Activated T-cell treated with anti-CD3 and anti-CD28 coated beads, Interleukin-2, amount 50 U/mL, for 4 hours (primary cell): Measurements from ENCODE around the gene FAM216B. TPM values are rescaled to one million over a fixed set of nuclear protein-coding genes. Genes with fewer than 3 reads are reported as not detected.
A peak's percentile ranks its signal among the peaks of the same experiment; 100 is the strongest.
"Not testable (repeated sequence)": the region's sequence is repeated elsewhere in the genome, so short reads cannot be mapped to it uniquely, and the experiment has no call there.

Experiments
- ATAC-seq, 2 donors: fragments of 200-7000 bp; cut with Tn5 transposase; one replicate each; pipeline ENCODE4 v1.10.0; 2021
- DNase-seq: peaks from one replicate; pipeline ENCODE4 v3.0.0-alpha.2; 2020
- H3K27me3 Mint-ChIP-seq: one replicate; pipeline ENCODE4 v1.8.0; 2021; ENCODE audit warnings: low read depth, mixed read lengths
- H3K36me3 Mint-ChIP-seq: one replicate; pipeline ENCODE4 v1.8.0; 2022; ENCODE audit warnings: mixed read lengths; ENCODE audit not compliant: insufficient read depth
- H3K4me1 Mint-ChIP-seq: one replicate; pipeline ENCODE4 v1.8.0; 2021; ENCODE audit warnings: low read depth, mixed read lengths
- H3K4me3 Mint-ChIP-seq: one replicate; pipeline ENCODE4 v1.8.0; 2021; ENCODE audit warnings: mild to moderate bottlenecking, moderate library complexity, mixed read lengths
- H3K9me3 Mint-ChIP-seq: one replicate; pipeline ENCODE4 v1.8.0; 2021; ENCODE audit warnings: mixed read lengths
- total RNA-seq, 3 donors: library from RNA; stranded (reverse); gene quantifications; one replicate each; pipeline ENCODE4 v1.2.1, GENCODE V29; 2021

Gene FAM216B
- total RNA-seq, 3 donors from 2014 or later = not detected

DNA sequence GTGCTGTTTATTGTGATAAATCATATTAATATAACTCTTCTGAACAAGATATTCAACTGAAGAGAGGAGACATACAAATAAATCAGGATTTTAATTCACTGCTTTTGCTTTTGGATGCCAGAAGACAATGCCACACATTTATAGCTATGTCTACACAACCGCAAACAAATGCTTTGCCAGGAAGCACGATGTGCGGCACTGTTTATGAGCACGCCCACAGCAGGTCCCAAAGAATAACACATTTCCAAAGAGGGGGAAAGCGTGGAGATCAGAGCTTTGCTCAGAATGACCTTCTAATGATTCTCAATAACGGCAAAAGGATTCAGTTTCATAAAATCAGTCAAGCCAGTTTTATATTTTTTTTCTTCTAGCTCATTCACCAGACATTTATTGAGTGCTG is 16.7 kb downstream of the FAM216B start:
- DNase-seq (no peak), ATAC-seq (no peak)
- Mint-ChIP-seq H3K27me3 (peaks cover 19% of the 10 kb centered on the region), H3K4me3 (no peak overlapping the region), H3K36me3 (no peaks in the 10 kb centered on the region), H3K9me3 (no peaks in the 10 kb centered on the region), H3K4me1 (no peaks in the 10 kb centered on the region)

DNA sequence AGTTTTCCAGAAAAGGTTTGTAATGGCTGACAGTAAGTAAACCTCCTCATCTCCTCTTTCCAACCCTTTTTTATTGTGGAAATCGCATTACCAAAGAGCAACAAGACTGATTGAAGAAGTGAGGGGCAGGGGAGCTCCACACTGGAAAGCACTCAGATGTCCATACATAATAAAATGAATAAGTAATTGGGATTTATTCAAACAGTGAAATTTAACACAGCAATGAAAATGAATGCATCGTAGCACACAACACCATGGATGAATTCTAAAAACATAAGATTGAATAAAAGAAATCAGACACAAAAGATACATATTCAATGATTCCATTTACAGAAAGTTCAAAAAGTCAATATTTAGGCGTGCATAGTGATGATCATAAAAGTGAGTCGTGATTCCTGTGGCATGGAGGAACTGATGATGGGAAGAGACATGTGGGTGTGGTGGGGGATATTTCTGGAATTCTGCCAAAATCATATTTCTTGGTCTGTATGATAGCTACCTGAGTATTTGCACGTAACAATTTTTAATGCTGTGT is 18.8 kb downstream of the FAM216B start:
- no peak for ATAC-seq
- Mint-ChIP-seq H3K9me3 (no peaks in the 10 kb centered on the region), H3K4me3 (no peak overlapping the region), H3K27me3 (peaks cover 11% of the 10 kb centered on the region), H3K36me3 (no peaks in the 10 kb centered on the region), H3K4me1 (no peaks in the 10 kb centered on the region)
- DNase-seq = no peak

DNA sequence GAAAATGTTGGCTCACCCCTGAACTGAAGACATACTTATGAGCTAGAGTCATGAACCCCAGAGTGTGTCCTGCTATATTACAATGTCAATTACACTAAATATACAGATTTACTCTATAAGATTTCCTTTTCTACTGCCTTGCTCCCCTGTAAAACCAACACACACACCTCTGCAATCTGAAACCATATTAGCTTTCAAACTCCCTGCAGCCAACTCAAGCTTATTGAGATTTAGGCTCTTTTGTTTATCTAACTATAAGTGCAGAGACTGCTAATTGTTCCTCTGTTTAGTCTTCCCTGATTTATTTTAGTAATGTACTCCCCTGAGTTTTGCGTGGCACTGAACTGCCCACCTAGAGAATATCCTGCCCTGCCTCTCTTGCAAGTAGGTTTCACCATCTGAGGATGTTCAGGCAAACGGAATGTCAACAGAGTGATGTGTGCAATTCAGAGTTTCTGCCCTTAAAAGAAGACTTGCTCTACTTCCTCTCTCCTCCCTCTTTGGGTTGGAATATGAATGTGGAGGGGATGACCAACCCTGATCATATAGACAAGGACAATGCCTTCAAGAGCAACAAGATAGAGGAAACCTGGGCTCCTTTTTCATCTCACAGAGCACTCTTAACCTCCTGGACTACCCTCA is 22.3 kb downstream of the FAM216B start:
- Mint-ChIP-seq H3K9me3 (no peaks in the 10 kb centered on the region), H3K36me3 (no peaks in the 10 kb centered on the region), H3K4me3 (no peak overlapping the region), H3K27me3 (peaks cover 5% of the 10 kb centered on the region), H3K4me1 (no peaks in the 10 kb centered on the region)
- ATAC-seq = no peak
- no peak for DNase-seq

DNA sequence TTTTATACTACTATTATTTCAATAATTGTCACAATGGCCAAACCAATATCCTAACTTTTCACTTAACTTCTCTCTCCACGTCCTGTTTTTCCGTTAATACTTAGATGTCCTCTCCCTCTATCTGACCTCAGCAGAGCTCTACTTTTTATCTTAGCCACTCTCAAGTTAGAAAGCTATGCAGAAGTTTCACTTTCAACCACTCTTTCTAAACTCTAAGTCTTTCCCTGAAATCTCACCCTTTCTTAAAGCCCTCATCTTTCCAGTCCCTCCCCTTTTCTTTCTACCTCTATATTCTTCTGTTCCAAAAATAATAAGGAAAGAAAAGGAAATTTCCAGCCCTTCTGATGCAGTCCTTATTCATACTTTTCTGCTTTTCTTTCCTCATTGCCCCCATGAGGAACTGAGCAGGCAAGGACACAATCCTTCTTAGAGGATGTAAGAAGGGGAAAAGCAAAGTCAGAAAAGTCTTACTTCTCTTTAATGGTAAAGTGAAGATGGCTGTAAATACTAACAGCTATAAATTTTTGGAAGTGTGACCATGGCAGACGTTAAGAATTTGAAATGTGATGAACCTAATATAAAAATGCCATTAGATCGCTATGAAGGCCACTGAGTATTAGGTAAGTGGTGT is 23.0 kb downstream of the FAM216B start:
- DNase-seq (no peak), ATAC-seq (no peak)
- Mint-ChIP-seq H3K9me3 (no peaks in the 10 kb centered on the region), H3K27me3 (peaks cover 8% of the 10 kb centered on the region), H3K36me3 (no peaks in the 10 kb centered on the region), H3K4me3 (no peak overlapping the region), H3K4me1 (no peaks in the 10 kb centered on the region)

DNA sequence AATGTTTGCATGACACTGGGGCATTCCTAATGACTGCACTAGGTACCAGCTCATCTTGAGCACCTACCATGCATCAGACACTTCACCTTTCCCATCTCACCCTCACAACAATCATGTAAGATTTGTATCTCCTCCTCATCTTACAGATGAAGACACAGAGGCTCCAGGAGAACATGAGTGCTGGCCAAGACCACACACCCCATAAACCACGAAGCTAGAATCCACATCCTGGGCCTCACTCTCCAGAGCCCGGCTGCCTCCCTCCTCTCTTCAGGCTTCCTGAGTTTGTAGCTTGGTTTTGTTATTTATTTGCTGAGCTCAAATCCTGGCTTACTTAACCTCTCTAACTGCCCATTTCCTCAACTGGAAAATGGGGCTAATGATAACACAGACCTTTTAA is 25.9 kb downstream of the FAM216B start:
- ATAC-seq = no peak
- no peak for DNase-seq
- H3K36me3 Mint-ChIP-seq = no peaks in the 10 kb centered on the region
- no peak overlapping the region for H3K4me3 Mint-ChIP-seq
- no peaks in the 10 kb centered on the region for H3K9me3 Mint-ChIP-seq
- peaks cover 18% of the 10 kb centered on the region for H3K27me3 Mint-ChIP-seq
- no peaks in the 10 kb centered on the region for H3K4me1 Mint-ChIP-seq

DNA sequence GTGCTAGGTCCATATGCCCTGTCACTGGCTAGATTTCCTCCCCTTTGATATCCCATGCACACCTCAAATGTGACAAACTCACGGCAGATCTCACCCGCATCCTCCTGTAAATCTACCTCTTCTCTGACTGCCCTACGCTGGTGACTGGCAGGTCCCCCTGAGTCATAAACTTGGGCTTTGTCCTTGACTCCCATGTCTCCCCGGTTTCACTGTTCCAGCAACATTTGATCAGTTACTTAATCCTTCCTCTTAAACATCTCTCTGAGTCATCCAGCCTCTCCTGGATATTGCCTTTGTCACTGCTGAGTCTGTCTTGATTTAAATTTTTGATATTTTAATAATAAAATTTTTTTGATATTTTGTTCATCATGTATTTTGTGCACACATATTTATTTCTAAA is 26.5 kb downstream of the FAM216B start:
- Mint-ChIP-seq H3K9me3 (no peaks in the 10 kb centered on the region), H3K4me1 (no peaks in the 10 kb centered on the region), H3K4me3 (no peak overlapping the region), H3K36me3 (no peaks in the 10 kb centered on the region), H3K27me3 (peaks cover 18% of the 10 kb centered on the region)
- ATAC-seq (no peak), DNase-seq (no peak)

DNA sequence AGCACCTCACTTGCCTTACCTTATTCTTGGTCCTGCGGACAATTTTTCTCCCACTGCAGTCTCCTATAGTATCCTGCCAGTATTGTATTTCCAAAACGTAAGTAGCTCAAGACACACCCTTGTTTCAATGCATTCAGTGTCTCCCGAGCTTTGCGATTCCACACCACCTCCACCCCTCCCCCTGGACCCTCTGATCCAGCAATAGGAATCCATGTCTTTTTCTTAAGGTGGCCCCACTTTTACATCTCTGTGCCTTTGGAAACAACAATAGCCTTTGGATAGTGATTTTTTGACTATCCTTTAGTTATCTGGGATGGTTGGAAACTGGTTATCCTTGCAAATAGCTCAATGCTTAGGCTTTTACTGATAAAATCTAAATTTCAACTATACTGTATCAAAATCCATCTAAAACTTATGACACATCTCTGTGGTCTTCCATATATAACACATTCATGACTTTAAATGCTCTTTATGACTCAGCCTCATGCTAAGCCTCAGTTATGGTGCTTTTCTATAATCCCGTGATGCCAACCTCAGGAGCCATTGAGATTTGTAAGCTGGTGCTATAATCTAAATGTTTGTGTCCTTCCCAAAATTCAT is 27.1 kb downstream of the FAM216B start:
- ATAC-seq (peak; percentile 66 to 75), DNase-seq (no peak)
- Mint-ChIP-seq H3K4me3 (no peak overlapping the region), H3K4me1 (no peaks in the 10 kb centered on the region), H3K36me3 (no peaks in the 10 kb centered on the region), H3K27me3 (peaks cover 21% of the 10 kb centered on the region), H3K9me3 (no peaks in the 10 kb centered on the region)

DNA sequence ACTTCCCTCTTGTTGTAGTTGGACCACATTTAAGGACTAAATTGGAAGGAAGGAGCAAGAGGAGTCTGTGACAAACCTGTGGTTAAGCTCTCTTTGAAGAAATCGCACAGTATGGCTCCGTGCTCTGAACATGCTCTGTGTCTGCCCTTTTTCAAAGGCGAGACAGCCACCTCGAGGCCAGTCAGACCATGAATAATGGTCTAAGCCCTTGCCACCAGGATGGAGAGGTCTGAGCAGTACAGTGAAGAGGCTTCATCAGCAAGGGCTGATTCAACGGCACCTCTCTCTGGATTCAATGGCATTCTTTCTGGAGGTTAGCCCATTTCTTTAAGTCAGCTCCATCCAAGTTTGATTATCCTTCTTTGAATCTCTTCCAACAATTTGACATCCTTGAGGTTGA is 30.9 kb downstream of the FAM216B start:
- no peaks in the 10 kb centered on the region for H3K4me1 Mint-ChIP-seq
- ATAC-seq = no peak
- DNase-seq = no peak

DNA sequence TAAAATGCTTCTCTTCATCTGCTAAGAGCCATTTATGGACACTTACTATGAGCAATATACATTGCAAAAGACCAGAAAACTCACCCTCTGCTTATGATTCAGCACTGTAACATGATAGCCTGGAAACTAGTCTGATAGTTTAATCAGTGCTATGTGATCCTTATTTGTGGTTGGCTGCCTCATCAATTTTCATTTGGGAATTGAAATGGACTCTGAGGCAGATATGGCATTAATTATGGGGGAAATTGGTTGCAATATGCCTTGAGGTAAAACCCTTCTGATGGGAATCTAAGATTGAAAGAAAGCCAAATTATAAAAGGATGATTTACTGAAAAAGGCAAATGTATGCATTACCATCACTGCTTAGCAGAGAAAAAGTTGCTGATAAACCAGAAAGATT is 33.5 kb downstream of the FAM216B start:
- H3K4me3 Mint-ChIP-seq = no peak overlapping the region
- peaks cover 3% of the 10 kb centered on the region for H3K9me3 Mint-ChIP-seq
- no peak for DNase-seq
- H3K36me3 Mint-ChIP-seq = peaks cover 3% of the 10 kb centered on the region
- peaks cover 31% of the 10 kb centered on the region for H3K27me3 Mint-ChIP-seq
- no peaks in the 10 kb centered on the region for H3K4me1 Mint-ChIP-seq
- no peak for ATAC-seq

More for the DNA sequence above, 30.9 kb downstream of the FAM216B start:
- Mint-ChIP-seq H3K36me3 (peaks cover 2% of the 10 kb centered on the region), H3K27me3 (peaks cover 35% of the 10 kb centered on the region), H3K9me3 (no peaks in the 10 kb centered on the region), H3K4me3 (no peak overlapping the region)

DNA sequence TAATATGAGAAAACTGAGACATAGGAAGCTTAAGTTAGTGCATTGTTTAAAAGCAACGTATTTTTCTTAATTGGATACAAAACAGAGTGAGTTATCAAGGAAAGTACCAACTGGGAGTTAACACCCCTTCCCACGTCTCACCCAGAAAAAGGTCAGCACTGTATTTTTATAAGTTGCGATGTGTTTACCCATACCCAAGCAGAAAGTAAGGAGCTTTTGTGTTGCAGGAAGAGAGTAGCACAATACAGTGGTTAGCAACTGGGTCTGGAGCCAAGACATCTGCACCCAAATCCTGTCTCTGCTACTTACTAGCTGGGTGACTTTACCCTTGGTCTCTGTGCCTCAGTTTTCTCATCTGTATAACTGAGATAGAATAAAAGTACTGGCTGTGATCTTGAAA is 34.3 kb downstream of the FAM216B start:
- no peaks in the 10 kb centered on the region for H3K4me1 Mint-ChIP-seq
- H3K36me3 Mint-ChIP-seq = peaks cover 3% of the 10 kb centered on the region
- H3K4me3 Mint-ChIP-seq = no peak overlapping the region
- no peak for ATAC-seq
- H3K27me3 Mint-ChIP-seq = peaks cover 29% of the 10 kb centered on the region
- DNase-seq = no peak
- H3K9me3 Mint-ChIP-seq = peaks cover 3% of the 10 kb centered on the region

DNA sequence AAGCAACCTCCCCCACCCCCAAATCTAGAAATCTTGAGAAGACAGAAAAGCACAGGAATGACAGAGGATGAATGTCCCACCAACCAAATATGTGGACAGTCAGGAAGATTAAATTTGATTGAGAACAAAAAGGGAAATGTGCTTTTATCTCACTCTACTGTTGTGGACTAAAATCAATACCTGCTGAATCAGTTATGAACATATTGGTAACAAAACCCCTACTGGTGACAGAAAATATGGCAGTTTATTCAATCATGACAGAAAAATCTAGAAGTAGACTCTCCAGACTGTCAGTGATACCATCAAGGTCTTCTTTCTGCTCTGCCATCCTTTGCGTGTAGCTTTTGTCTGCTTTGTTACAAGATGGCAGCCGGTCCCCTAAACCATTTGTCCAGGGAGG is 35.2 kb downstream of the FAM216B start:
- H3K36me3 Mint-ChIP-seq = peaks cover 3% of the 10 kb centered on the region
- DNase-seq = no peak
- H3K4me1 Mint-ChIP-seq = no peaks in the 10 kb centered on the region
- peaks cover 3% of the 10 kb centered on the region for H3K9me3 Mint-ChIP-seq
- peaks cover 23% of the 10 kb centered on the region for H3K27me3 Mint-ChIP-seq
- H3K4me3 Mint-ChIP-seq = no peak overlapping the region
- no peak for ATAC-seq

DNA sequence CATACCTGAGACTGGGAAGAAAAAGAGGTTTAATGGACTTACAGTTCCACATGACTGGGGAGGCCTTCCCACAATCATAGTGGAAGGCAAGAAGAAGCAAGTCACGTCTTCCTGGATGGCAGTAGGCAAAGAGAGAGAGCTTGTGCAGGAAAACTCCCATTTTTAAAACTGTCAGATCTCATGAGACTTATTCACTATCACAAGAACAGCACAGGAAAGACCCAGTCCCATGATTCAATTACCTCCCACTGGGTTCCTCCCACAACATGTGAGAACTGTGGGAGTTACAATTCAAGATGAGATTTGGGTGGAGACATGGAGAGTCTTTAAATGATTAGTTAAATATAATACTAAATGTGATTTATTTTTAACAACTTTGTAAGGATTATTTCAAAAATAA is 38.3 kb downstream of the FAM216B start:
- not testable (repeated sequence) for ATAC-seq, H3K4me3 Mint-ChIP-seq, H3K36me3 Mint-ChIP-seq, H3K9me3 Mint-ChIP-seq, H3K4me1 Mint-ChIP-seq, DNase-seq
- H3K27me3 Mint-ChIP-seq = peaks cover 14% of the 10 kb centered on the region

DNA sequence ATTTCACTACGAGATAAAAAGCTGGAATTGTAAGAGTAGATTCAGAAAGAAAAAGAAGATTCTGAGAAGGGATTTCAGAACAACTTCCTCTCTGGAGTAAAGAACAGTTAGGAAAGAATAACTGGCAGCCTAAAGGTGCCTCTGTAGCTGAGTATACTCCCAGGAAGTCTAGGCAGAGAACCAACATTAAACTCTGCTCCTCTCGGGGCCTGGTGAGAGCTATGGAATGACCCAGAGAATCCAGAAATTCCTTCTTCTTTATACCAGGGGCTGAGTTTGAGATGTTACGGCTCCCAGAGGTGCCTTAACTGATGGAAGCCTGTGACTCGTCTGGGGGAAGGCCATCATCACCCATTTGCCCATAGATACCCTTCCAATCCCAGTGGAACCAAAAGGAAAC is 39.1 kb downstream of the FAM216B start:
- no peaks in the 10 kb centered on the region for H3K4me1 Mint-ChIP-seq
- no peak for ATAC-seq
- peaks cover 12% of the 10 kb centered on the region for H3K27me3 Mint-ChIP-seq
- peaks cover 2% of the 10 kb centered on the region for H3K36me3 Mint-ChIP-seq
- peaks cover 3% of the 10 kb centered on the region for H3K9me3 Mint-ChIP-seq
- no peak overlapping the region for H3K4me3 Mint-ChIP-seq
- DNase-seq = no peak

DNA sequence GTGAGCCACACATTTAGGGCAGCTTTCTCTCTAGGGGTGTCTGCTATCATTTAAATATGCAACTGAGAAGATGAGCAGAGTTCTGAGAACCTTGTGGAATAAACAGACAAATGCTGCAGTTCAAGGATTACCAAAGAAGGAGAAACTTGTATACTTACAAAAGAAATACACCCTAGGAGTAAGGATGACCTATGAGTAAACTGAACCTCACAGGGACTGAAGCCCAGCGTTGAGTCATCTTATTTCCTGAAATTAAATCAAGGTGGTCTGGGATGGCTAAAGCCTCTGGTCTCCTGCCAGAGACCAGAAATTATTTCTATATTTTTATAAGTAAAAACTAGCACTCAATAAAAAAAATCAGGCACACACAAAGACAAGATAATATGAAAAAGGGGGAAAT is 40.1 kb downstream of the FAM216B start:
- Mint-ChIP-seq H3K27me3 (peaks cover 13% of the 10 kb centered on the region), H3K4me3 (no peak overlapping the region), H3K4me1 (no peaks in the 10 kb centered on the region), H3K36me3 (peaks cover 2% of the 10 kb centered on the region), H3K9me3 (peaks cover 3% of the 10 kb centered on the region)
- DNase-seq (no peak), ATAC-seq (no peak)
